HG02938 (cell line): ENCODE data around the gene IFIT2.
A peak's percentile ranks its signal among the peaks of the same experiment; 100 is the strongest.

Experiments
- ATAC-seq: cut with Tn5 transposase; IDR thresholded peaks from one replicate; pipeline ENCODE4 v1.9.1; 2021; ENCODE audit warnings: mild to moderate bottlenecking, moderate library complexity; ENCODE audit not compliant: unreplicated experiment

IFIT2 gene

DNA sequence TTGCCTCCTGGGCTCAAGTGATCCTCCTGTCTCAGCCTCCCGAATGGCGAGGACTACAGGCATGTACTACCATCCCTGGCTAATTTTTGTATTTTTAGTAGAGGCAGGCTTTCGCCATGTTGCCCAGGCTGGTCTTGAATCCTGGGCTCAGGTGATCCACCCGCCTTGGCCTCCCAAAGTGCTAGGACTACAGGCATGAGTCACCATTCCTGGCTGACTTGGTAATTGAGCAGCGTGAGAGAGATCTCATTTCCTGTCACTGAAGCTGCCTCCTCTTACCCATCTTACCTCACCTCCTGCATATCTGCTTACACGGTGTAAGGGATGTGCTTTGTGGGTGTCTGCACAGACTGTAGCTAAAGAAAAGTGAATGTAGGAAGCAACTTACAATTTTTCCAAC, 35.6 kb downstream of the IFIT2 start:
- no peak for ATAC-seq

DNA sequence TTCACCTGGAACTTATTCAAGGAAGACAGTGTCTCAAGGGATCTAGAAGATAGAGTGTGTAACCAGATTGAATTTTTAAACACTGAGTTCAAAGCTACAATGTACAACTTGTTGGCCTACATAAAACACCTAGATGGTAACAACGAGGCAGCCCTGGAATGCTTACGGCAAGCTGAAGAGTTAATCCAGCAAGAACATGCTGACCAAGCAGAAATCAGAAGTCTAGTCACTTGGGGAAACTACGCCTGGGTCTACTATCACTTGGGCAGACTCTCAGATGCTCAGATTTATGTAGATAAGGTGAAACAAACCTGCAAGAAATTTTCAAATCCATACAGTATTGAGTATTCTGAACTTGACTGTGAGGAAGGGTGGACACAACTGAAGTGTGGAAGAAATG, 36.9 kb downstream of the IFIT2 start:
- no peak for ATAC-seq

DNA sequence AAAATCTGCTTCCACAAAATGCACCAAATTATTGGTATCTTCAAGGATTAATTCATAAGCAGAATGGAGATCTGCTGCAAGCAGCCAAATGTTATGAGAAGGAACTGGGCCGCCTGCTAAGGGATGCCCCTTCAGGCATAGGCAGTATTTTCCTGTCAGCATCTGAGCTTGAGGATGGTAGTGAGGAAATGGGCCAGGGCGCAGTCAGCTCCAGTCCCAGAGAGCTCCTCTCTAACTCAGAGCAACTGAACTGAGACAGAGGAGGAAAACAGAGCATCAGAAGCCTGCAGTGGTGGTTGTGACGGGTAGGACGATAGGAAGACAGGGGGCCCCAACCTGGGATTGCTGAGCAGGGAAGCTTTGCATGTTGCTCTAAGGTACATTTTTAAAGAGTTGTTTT, 38.0 kb downstream of the IFIT2 start:
- ATAC-seq: no peak

DNA sequence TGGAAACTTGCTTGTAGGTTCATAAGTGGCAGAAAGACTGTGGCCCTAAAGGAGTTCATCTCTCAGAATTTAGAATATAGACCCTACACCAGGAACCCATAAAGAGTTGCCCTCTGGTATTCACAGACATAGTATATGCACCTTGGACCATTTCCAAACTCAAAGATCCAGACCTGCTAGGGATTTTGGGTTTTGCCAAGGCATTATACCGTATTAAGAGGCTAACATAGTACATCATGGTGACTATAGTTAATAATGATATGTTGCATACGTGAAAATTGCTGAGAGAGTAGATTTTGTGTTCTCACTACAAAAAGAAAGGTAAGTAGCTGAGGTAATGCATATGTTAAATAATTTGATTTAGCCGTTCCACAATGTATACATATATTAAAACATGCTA, 39.8 kb downstream of the IFIT2 start:
- ATAC-seq: no peak

DNA sequence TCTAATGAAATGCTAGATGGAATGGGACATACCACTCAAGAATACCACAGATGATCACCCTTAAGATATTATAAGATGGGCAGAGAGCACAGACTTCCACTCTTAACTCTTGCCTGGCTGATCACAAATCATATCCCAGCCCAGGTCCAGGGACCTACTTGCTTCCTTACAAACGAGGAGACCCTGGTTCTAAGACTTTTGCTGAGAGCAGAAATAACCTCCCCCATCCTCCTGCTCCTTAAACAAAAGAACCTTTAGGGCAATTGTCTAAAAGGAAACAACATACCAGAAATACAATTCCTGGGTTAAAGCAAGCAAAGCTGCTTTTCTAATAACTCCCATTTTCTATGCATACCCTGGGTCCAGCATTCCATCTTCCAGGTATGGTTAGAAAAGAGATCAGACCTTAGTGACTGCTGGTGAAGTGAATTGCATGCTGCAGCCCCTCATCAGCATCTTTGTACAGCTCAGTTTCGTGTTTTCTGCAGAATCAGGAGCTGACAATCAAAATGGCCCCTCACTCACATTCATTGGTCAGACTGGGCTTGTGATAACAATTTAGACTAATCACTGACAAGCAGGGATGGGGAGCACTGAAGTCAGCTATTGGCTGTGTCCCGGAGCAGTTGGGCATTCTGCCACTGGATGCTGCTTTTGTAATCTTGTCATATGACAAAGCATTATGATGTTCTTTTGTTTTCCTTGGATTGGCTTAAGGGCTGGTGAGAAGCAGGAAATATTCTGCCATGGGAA, 40.5 kb downstream of the IFIT2 start:
- ATAC-seq: no peak

DNA sequence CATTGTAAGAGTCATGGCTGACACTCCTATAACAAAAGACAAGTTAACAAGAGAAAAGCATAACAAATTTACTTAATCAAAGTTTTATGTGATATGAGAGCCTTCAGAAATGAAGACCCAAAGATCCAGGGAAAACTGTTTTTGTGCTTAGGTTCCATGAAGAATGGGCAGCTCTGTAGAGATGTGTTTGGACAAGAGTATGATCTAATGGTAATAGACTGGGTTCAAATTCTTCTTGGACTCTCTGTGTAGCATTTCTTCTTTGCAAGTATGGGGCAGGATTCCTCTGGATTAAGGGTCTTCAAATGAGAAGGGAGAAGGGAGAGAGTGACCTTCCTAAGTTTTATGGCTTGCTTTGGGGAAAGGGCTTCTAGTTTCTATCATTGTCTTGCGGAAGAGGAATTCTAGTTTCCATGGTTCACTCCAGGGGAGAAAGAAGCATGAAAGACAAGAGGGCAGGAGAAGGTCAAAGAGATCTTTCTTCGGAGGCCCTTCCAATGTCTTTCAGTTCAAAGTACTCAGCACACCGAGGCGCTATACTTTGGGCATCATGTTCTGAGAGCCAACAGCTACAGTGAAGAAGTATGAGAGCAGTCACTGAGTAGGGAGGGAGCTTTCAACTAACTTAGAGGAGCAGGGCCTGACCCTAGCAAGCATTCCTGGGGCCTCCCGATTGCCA, 41.4 kb downstream of the IFIT2 start:
- no peak for ATAC-seq

DNA sequence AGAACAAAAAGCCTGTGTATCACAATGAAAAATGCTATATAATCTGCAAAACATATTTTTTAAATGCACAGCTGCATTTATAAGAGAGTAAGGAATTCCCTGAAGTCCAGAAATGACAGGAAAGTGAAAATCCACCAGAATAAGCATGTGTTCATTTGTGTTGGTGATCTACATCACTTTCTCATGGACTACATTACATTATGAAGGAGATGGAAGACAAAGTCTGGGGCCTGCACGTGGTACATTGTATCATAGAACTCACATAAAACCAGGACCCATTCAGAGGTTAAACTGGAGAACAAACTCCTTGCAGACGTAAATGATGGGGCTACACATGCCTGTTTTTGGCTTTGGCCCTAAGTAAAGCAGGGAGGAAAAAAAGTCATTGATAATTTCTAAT, 42.3 kb downstream of the IFIT2 start:
- ATAC-seq: no peak

DNA sequence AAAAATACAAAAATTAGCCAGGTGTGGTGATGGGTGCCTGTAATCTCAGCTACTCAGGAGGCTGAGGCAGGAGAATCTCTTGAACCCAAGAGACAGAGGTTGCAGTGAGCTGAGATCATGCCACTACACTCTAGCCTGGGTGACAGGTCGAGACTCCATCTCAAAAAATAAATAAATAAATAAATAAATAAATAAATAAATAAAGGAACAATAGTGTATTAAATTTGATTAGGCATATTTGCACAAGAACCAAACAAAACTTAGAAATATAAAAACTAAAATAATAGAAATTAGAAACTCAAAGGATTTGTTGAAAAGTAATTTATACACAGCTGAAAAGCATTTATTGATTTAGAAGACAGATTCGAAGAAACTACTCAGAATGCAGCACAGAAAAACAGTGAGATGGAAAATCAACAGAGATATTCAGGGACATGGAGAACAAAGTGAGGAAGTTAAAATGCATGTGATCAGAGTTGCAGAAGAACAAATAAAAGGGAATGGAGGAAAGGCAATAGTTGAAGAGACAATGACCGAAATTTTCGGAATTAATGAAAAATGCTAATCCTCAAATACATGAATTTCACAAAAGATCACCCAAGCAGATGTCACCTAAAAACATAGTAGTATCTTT, 43.6 kb downstream of the IFIT2 start:
- no peak for ATAC-seq

DNA sequence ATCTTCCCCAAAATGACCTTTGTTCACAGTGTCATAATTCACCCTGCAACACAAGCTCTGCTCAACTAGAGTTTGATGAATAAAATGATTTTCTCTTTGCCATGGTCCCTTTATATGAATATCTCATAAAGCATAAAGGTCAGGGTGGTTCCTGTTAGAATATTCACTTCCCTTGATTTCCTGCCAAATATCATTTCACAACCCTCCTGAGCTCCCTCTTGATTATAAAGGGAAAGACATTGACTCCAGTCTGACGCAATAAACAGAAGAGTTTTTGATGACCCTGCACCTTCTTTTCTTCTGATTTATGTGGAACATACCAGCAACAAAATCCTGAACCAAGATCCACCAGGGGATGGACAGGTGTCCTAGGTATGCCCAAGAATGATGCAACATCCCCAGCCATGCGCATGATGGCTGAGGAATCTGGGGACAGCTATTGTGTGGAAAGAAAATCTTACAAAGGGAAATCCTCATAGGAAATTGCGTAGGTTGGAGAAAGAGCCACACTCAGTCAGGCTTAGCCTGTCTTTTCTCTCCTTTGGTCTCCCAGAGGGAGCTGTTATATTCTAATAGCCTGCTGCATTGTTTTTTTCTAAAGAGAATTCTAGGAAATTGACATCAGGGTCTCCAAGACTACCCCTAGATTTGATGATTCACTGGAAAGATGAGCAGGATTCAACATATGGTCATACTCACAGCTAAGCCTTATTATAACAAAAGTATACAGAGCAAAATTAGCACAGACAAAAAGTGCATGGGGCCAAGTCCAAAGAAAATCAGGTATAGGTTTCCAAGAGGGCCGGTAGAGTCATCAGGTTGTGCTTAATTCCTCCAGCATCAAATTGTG, 44.8 kb downstream of the IFIT2 start:
- ATAC-seq: no peak

DNA sequence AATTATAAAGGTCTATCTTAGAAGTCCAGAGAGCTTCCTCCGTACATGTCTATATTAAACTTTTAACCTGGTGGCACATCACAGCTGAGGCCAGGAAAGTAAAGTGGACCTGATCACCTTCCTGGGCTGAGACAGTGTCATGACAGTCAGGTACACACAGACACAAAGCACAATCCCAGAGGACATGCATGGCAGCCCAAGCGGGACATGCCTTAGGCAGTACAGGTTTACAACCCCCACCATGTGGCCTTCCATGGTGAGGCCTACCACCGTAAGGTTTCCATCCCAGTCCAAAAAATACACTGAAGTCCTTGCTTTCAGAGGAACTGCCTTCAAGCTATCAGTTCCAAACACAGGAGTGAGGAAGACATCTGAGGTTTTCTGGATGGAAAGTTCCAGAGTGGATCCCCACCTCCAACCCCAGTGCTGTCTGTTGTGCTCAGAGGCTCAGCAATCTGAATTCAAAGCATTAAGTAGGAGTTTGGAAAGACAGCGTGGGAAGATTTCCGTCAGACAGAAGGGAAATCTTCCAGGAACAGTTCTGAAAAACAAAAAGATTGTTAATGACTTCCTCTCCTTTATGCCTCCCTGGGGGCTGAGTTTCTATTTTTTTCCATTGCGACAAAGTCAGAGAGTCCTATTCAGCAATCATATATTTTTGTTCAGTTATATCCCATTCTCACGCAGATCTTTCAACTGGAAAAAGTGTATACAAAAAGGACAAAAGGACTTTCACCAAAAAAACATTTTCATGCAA, 46.0 kb downstream of the IFIT2 start:
- ATAC-seq: no peak

DNA sequence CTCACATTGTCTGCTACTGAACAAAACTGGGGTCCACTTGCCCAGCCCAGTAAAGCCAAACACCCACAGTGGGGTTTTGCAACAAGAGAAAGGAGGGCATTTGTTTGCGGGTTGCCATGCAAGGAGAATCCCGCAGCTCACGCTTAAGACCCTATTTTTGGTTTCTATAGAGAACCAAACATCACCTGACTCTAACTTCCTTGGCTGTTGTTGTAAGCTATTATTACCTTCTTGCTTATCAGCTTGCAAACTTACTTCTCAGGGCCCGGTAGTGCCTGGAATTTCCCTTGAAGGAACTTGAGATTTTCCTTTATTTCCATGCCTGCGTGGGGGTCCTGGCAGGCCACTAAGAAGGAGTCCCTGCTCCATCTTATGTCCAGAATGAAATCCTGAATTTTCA, 46.6 kb downstream of the IFIT2 start:
- no peak for ATAC-seq

DNA sequence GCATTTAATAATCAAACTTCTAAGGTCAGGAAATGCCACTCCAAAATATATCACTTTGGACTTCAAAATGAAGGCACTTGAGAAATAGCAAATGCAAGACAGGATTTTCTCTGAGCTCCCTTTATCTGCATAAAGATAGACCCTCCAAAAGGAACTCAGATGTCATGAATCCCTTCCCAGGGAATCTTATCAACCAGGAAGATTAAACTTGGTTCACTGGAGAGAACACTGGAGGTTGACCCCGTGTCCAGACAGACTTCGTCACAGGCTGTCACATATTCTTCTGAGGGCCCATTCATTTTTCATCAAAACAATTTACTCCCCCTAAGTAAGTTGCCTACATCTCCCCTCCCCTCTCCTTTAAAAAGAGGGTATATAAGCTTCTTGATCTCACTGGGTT, 47.1 kb downstream of the IFIT2 start:
- ATAC-seq: no peak

DNA sequence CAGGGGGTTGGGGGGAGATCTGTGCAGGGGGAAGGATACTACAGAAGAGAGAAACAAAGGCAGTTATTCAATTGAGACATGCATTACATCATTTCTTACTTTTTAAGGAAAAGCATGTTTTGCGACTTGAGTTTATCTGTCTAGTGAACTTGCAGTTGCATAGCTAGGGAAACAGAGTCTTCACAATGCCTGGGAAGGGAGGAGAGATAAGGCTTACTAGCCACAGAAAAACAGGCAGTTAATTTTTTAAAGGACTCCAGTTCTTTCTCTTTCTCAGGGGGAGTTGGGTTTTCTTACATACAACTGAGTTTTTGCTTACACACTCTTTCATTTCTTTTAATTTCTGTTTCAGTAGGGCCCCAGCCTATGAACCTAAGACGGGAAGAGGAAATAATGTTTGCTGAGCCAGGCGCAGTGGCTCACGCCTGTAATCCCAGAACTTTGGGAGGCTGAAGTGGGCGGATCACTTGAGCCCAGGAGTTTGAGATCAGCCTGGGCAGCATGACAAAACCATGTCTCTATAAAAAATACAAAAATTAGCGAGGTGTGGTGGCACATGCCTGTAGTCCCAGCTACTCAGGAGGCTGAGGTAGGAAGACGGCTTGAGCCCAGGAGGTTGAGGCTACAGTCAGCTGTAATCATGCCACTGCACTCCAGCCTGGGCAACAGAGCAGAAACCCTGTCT, 48.9 kb downstream of the IFIT2 start:
- peak; percentile 32 for ATAC-seq

DNA sequence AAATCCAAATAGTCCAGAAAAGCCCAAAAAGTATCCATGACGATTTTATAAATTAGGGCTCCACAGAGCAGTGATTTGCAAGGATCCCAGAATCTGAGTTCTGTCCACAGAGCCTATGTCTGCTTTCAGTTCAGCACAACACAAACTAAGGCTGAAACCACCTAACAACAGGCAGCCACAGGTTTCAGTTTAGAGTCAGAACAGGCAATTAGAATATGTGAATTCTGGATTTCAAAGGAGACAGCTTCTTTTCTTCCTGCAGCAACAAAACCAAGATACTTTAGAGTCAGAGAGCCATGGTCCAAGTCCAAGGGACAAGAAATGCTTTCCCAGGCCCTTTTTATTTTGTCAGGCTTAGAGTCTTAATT, 49.5 kb downstream of the IFIT2 start:
- ATAC-seq: peak; percentile 88

DNA sequence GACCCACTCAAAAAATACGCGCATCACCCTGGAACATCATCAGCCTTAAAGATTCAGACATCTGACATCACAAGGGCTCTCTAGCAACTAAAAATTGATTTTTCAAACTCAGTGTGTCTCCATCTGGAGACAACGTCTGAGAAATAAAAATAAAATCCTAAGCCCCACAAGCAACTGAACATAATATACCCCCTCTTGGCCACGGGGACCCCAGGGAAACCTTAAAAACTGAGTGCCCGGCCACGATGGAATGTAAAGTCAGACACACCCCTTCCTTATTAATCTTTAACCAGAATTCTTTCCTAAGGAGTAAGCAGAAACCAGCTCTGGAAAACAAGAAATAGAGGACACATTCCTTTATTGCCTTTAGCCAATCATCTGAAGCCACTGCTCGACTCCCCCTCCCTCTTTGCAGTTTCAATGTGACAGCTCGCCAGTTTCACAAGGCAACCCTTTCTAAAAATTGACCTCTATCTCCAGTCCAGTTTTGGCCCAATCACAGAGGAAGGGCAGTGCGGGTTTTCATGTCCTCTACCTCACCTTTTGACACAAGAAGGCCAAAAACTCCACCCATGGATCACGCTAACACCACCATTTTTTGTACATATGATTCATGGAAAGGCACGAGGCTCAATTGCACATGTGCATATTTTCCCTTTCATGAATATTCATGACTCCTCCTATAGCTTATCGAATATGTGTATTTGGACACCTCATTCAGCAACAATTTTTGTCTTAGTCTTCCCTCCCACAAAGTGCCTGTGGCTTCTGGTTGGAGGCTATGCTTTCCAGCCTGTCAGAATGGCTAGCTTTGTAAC, 50.1 kb downstream of the IFIT2 start:
- ATAC-seq: no peak

DNA sequence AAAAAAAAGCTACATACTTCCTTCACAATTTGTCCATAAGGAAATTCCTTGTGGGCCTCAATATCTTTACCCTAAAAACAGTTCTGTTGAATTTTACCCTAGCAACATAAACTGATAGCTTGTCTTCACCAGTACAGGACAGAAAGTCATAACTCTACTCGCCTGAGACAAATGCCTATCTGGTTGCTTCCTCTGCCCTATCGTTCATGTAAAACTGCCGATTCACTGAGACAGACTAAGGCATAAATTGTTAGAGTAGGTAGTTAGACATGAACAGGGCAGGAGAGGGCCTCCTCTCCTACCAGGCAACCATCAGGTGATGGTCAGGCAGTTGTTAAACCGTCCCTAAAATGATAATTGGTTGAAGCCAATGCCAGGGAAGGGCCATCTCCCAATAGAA, 51.0 kb downstream of the IFIT2 start:
- ATAC-seq: no peak

DNA sequence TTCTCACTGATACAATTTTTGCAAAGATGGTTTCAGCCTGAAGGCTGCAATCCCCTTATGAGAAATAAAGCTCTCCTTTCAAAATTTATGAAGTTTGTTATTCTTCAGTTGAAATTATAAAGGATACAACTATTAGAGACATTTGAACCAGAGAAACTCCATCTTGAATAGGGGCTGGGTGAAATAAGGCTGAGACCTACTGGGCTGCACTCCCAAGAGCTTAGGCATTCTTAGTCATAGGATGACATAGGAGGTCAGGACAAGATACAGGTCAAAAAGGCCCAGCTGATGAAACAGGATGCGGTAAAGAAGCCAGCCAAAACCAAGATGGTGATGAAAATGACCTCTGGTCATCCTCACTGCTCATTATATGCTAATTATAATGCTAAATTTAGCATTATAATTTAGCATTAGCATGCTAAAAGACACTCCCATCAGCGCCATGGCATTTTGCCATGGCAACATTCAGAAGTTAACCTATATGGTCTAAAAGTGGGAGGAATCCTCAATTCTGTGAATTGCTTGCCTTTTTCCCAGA, 53.6 kb downstream of the IFIT2 start:
- ATAC-seq: no peak

DNA sequence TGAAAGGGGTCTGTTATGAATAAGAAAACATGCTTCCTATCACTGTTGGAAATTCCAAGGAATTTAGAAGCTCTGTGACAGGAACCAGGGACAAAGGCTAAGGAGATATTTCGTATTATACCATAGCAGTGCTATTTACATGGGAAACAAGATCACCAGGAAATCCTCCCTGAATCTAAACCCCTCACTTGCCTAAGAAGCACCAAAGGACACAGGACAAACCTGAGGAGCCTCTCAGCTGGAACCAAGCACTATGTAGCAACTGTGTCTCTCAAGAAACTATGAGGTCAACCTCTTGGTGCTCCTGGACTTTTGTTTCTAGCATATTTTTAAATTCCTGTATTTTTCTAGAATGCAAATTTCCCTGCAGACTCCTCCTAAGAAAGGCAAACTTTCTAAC, 55.2 kb downstream of the IFIT2 start:
- no peak for ATAC-seq

DNA sequence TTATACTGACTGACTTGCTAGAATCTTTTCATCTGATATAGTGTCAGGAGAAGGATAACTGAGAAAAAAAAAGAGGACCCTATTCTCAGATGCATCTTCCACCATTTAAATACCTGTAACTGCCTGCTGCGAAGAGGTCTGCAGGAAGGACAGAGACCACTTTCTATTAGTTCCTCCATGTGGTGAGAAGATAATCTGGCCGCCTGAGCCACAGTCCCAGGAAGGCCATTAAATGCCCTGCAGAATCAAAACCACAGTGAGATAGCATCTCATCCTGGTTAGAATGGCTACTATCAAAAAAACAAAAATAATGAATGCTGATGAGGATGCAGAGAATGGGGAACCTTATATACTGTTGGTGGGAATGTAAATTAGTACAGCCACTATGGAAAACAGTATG, 56.1 kb downstream of the IFIT2 start:
- no peak for ATAC-seq
